HG02870 (cell line): ENCODE results near the gene WDR83.
"Not testable (repeated sequence)": the region's sequence is repeated elsewhere in the genome, so short reads cannot be mapped to it uniquely, and the experiment has no call there.

Source experiments
- ATAC-seq: cut with Tn5 transposase; IDR thresholded peaks from one replicate; pipeline ENCODE4 v1.9.1; 2021; ENCODE audit warnings: mild to moderate bottlenecking, moderate library complexity; ENCODE audit not compliant: unreplicated experiment

Gene WDR83

GRCh38 chr19:12711187-12711586 lies 44.6 kb downstream of the WDR83 start:
- no peak for ATAC-seq

- not testable (repeated sequence) for ATAC-seq
These were observed 45.5 kb downstream of the WDR83 start for GRCh38 chr19:12712077-12712476.

DNA sequence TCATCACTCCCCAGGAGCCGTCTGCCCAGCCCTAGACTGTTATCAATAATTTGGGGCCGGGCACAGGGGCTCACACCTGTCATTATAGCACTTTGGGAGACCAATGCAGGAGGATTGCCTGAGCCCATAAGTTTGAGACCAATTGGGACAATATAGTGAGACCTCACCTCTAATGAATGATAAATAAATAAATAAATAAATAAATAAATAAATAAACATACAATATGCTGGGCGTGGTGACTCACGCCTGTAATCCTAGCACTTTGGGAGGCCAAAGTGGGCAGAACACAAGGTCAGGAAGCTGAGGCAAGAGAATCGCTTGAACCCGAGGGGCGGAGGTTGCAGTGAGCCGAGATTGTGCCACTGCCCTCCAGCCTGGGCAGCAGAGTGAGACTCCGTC lies 46.7 kb downstream of the WDR83 start:
- ATAC-seq, result not testable (repeated sequence)

DNA sequence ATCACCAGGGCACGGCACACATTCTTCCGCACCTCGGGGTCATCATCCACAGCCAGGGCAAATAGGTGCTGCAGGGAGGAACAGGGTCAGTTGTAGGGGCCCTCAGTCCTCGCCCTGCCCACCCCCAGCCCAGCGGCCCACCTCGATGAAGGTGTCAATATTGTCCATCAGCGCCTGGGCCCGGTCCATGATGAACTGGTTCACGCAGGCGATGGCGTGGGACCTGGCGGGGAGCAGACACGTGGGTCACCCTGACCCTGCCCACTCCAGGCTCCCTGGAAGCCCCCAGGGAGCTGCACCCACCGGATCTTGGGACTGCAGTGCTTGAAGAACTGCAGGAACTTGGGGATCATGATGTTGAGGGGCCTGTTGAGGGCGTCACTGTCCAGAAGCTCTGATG lies 48.5 kb downstream of the WDR83 start:
- no peak for ATAC-seq

DNA sequence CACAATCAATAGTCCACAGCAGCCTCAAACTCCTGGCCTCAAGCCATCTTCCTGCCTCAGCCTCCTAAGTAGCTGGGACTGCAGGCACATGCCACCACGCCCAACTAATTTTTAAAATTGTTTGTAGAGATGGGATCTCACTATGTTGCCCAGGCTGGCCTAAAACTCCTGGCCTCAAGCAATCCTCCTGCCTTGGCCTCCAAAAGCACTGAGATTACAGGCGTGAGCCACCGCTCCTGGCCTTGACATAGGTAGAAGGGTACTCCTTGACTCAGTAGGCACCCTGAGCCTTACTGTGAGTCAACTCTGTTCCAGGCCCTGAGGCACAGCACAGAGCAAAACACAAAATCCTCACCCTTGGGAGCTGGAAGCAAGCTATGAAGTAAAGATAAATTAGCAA lies 49.3 kb downstream of the WDR83 start:
- no peak for ATAC-seq

GRCh38 chr19:12720296-12720695 lies 53.7 kb downstream of the WDR83 start:
- ATAC-seq, result no peak

DNA sequence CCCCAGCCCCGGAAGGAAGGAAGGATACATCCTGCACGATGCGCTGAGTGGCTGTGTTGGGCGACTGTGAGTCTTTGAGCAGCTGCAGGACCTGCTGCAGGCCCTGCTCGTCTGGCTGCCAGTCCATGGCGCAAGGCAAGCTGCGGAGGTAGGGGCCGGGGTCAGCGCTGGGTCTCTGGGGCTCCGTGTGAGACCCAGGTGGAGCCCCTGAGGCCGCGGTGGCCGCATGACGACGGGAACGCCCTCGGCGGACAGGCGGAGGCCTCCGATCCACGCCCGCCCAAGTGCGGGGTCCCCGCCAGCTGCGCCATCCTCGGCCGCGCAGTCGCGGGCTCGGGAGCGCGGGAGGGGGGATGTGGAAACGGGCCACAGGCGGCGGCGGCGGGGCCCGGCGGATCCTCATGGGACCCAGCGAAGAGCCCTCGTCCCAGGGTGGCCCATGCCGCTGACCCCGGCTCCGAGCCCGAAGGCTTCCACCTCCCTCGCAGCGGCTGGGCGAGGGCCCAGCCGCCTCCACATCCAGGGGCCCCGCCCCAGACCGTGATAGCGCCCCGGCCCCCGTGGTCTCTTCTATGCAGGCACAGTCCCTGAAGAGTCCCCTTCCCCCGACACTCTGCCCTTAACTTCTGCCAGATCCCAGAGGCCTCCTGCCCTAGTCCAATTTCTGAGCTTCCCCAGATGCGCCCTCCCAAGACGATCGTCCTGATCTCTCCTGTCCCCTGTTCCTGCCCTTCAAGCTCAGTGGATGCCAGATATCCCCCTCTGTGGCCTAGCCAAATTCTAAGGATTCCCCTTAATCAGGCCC lies 54.4 kb downstream of the WDR83 start:
- no peak for ATAC-seq

DNA sequence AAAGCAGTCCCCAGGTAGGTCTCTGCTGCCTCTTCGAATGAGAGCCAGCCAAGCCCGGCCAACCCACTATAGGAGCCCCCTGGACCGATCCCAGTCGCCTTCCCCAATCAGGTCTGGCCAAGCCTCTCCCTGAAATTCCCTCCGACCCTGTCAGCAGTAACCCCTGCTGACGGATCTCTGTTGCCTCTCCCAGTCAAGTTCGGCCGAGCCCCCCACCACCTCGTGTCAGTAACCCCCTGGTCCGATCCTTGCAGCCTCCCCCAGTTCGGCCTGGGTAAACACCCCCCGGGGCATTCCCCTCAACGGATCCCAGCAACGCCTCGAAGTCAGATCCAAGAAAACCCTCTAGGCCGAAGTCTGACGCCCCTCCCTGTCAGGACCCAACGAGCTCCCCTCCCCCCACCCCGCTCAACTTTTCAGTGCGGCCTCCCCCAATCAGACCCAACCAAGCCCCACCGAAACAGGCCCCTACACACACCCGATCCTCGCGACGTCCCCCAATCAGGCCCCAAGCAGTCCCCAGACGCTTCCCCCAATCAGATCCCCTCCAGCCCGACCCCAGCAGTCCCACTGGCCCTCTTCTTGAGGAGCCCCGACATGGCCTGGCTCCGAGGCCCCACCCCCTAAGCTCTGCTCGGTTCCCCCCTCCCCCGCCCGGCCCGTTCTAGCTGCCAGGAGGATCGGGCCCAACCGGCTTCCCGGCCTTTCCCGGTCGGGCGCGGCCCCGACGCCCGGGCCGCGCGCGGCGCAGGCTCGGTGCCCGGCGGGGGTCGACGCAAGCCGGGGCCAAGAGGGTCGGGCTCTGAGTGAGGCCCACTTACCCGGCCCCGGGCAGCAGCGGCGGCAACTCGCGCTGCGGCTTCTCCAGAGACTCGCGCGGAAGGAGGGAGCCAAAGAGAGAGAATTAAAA lies 55.3 kb downstream of the WDR83 start:
- ATAC-seq, result peak; percentile 10

DNA sequence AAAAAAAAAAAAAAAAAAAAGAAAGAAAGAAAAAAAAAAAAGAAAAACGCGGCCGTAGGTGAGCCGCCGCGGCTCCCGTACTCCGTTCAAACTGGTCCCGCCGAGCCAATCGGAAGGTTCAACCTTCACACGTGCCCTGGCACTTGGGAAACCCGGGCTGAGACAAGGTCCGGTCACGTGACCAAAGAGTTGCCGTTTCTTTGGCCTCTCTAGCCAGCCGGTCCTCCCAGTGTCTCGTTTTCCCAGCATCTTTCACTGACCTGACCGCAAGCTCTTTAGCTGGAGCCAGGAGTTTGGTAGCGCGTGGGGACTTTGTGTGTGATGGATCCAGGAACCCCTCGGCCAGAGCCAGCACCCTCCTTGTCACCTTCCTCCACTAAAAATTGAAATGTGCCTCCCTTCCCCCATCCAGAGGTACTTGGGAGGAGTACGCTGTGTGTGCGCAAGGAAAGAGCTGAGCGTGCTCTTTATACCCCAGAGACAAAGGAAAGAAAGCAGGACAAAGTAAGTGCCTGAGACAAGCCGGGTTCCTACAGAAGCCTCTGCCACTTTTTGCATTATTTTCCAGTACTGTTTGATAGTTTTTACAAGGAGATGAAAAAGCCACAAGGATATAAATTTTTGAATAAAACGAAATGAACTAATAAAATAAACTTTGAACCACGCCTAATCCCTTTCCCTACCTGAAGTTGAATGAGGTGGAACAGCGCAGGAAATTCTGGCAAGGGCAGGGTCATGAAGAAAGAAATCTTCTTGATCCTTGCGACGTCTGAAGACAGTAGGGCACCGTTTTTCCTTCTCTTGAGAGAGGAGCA lies 56.2 kb downstream of the WDR83 start:
- ATAC-seq, result peak; percentile 78

DNA sequence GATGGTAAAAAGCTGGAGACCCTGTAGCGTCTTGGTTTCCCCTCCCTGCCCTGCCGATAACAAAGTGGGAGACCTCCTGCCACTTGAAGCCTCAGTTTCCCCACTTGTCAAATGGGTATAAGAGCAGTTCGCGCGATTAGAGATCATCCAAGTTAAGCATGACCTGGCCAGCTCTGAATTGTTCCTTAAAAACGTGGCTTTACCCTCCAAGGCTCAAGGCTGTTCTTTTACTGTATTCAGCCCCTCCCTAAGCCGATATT lies 56.7 kb downstream of the WDR83 start:
- no peak for ATAC-seq

GRCh38 chr19:12723641-12724426 lies 57.2 kb downstream of the WDR83 start, which contains the start of gene TNPO2:
TNPO2 (minus strand) TSS chr19:12723932; CDS start chr19:12720977, 2,955 bp downstream.
- ATAC-seq, result no peak
